HepG2 (cell line): ENCODE results near the gene CSTF3. TPM values are rescaled to one million over a fixed set of nuclear protein-coding genes. Genes with fewer than 3 reads are reported as not detected.

Experiments used
- ATAC-seq: fragments of 200-7000 bp; cut with Tn5 transposase; 3 replicates; pipeline ENCODE4 v1.9.1; 2020; ENCODE audit warnings: mild to moderate bottlenecking, moderate library complexity
- BruUV-seq: library from RNA; stranded (reverse); fragments of 400-500 nt; replicated peaks from 2 replicates; lab custom pipeline; 2021; lab: Mats Ljungman, UMichigan
- CTCF ChIA-PET: fragments of 300-600 bp; formaldehyde crosslinking; extraction: SDS; loops from one replicate; lab custom pipeline; 2021; ENCODE audit warnings: low total read pairs, inconsistent platforms, low intra/inter-chr PET ratio; lab: Yijun Ruan, JAX
- POLR2A ChIA-PET: fragments of 350-600 bp; sonication (Branson Sonifier 250); formaldehyde crosslinking; loops from one replicate; lab custom pipeline; 2020; ENCODE audit warnings: antibody characterized with exemption, inconsistent platforms; lab: Yijun Ruan, JAX
- DNase-seq: peaks from one replicate; pipeline ENCODE4 v3.0.0-alpha.2; 2015; ENCODE audit warnings: low spot score
- FAIRE-seq: peaks from 3 replicates; lab custom pipeline; 2011; peaks lifted over from hg19 to GRCh38; lab: Jason Lieb, UNC
- H2AFZ ChIP-seq: one replicate; pipeline ENCODE4 v1.6.1; 2011; ENCODE audit warnings: low read length, inconsistent platforms
- H3K27ac ChIP-seq: fragments of 300-600 bp; 3 replicates; pipeline ENCODE4 v1.8.0; 2011; ENCODE audit warnings: mixed run types, mild to moderate bottlenecking, mixed read lengths, low read length, inconsistent platforms; ENCODE audit not compliant: insufficient read depth; ENCODE audit errors: extremely low read length
- H3K27me3 ChIP-seq, 2 experiments: fragments of 200-600 bp in 1 of 2; 2 replicates in 1 of 2; 3 replicates in 1 of 2; pipeline versions ENCODE4 v1.6.0 to v1.8.0; 2011; ENCODE audit warnings: low read length in 2 of 2, mild to moderate bottlenecking in 2 of 2, moderate library complexity in 2 of 2, inconsistent platforms in 1 of 2; ENCODE audit not compliant: insufficient read depth in 2 of 2, control insufficient read depth in 1 of 2
- H3K36me3 ChIP-seq, 2 experiments: fragments of 200-600 bp in 1 of 2; replicated peaks in 1 of 2; 2 replicates in 1 of 2; 3 replicates in 1 of 2; pipeline versions ENCODE4 v1.5.1 to v1.8.0; 2011; ENCODE audit warnings: low read length in 2 of 2, inconsistent platforms in 1 of 2; ENCODE audit not compliant: insufficient read depth in 2 of 2, control insufficient read depth in 1 of 2
- H3K4me1 ChIP-seq: 2 replicates; pipeline ENCODE4 v1.5.1; 2012; ENCODE audit warnings: low read length, inconsistent platforms; ENCODE audit not compliant: insufficient read depth
- H3K4me2 ChIP-seq: 2 replicates; pipeline ENCODE4 v1.6.0; 2011; ENCODE audit warnings: low read depth, low read length, inconsistent platforms
- H3K4me3 ChIP-seq, 3 experiments: fragments of 200-600 bp in 1 of 3; sonication (generic), shearing (Covaris generic) in 1 of 3; replicated peaks in 1 of 3; 2 replicates each; pipeline ENCODE4 v1.5.1; 2011 to 2016; ENCODE audit warnings: low read length in 3 of 3, inconsistent platforms in 2 of 3, low read depth in 2 of 3, mild to moderate bottlenecking in 2 of 3, control low read depth in 1 of 3, mixed read lengths in 1 of 3; ENCODE audit not compliant: insufficient read depth in 1 of 3
- H3K79me2 ChIP-seq: one replicate; pipeline ENCODE4 v1.6.1; 2011; ENCODE audit warnings: low read length, inconsistent platforms; ENCODE audit not compliant: insufficient read depth
- H3K9ac ChIP-seq: 2 replicates; pipeline ENCODE4 v1.6.0; 2011; ENCODE audit warnings: mild to moderate bottlenecking, low read depth, low read length, inconsistent platforms; ENCODE audit not compliant: insufficient read depth
- H3K9me3 ChIP-seq: 2 replicates; pipeline ENCODE4 v1.5.1; 2012; ENCODE audit warnings: mild to moderate bottlenecking, low read length
- H4K20me1 ChIP-seq: 2 replicates; pipeline ENCODE4 v1.6.0; 2011; ENCODE audit warnings: inconsistent platforms, mild to moderate bottlenecking, low read length, moderate library complexity; ENCODE audit not compliant: insufficient read depth
- BCL6 ChIP-seq: IDR thresholded peaks from 2 replicates; pipeline ENCODE4 v1.6.1; 2016; ENCODE audit warnings: missing genetic modification reagents, missing compliant biosample characterization
- MED8 ChIP-seq: sonication (generic); formaldehyde crosslinking; IDR thresholded peaks from 2 replicates; pipeline ENCODE4 v1.8.1; 2023; ENCODE audit warnings: mild to moderate bottlenecking, missing genetic modification reagents; ENCODE audit not compliant: insufficient replicate concordance
- ZNF543 ChIP-seq: sonication (generic); formaldehyde crosslinking; IDR thresholded peaks from 2 replicates; pipeline ENCODE4 v1.4.0; 2020; ENCODE audit warnings: mild to moderate bottlenecking, missing genetic modification reagents
- ZNF766 ChIP-seq: sonication (generic); formaldehyde crosslinking; IDR thresholded peaks from 2 replicates; pipeline ENCODE4 v1.5.0; 2020; ENCODE audit warnings: missing genetic modification reagents, borderline replicate concordance
- WGBS: methylation state at CpG from one replicate; pipeline ENCODE4 v1.1.6; 2017; ENCODE audit warnings: low lambda C conversion rate; 5-methylcytosine and 5-hydroxymethylcytosine counted together
- in situ Hi-C: cut with HindIII; loops from 2 replicates; pipeline ENCODE4 v1.10.0; 2017; ENCODE audit warnings: low pct_unique_long_range_greater_than_20kb; ENCODE audit not compliant: extremely low pct_ligation_motif_present
- intact Hi-C: fragments of 100-400 bp; cut with micrococcal nuclease; formaldehyde crosslinking; loops from one replicate; pipeline ENCODE4 v1.10.0; 2022; ENCODE audit not compliant: unreplicated experiment
- polyA plus RNA-seq, 8 experiments: library from polyadenylated mRNA; depleted of rRNA in 3 of 8; stranded (reverse) in 7 of 8; unstranded in 1 of 8; fragments of >200 nt; fragmentation: Illumina TruSeq in 4 of 8; extraction: Trizol in 4 of 8; gene quantifications; 2 replicates each; pipeline versions ENCODE4 v1.2.1 to v1.2.3, GENCODE V29; 2011 to 2016; ENCODE audit warnings: low read depth in 4 of 8, missing spikeins in 1 of 8, mixed read lengths in 1 of 8; ENCODE audit not compliant: insufficient read depth in 1 of 8
- total RNA-seq, 5 experiments: library from RNA; depleted of rRNA; stranded (reverse); fragments of >200 nt; fragmentation: Illumina TruSeq; extraction: Trizol; gene quantifications; 2 replicates each; pipeline ENCODE4 v1.2.3, GENCODE V29; 2016; ENCODE audit warnings: low read depth in 1 of 5
- TF ChIP-seq, protein P1 (sequence below): sonication (generic); formaldehyde crosslinking; conservative IDR thresholded peaks from 2 replicates; pipeline ENCODE4 v1.4.0; 2020; ENCODE audit warnings: missing genetic modification reagents
- TF ChIP-seq, protein P2 (sequence below): sonication (generic); formaldehyde crosslinking; IDR thresholded peaks from 2 replicates; pipeline ENCODE4 v1.5.0; 2020; ENCODE audit warnings: mild to moderate bottlenecking, low read depth, missing genetic modification reagents, borderline replicate concordance

The CSTF3 gene
- total and polyA plus RNA-seq, 2 of the 13 experiments (the other 11 are each of a cell fraction or from before 2014, with no cell fraction given), result 21.5 to 43.6 TPM

DNA sequence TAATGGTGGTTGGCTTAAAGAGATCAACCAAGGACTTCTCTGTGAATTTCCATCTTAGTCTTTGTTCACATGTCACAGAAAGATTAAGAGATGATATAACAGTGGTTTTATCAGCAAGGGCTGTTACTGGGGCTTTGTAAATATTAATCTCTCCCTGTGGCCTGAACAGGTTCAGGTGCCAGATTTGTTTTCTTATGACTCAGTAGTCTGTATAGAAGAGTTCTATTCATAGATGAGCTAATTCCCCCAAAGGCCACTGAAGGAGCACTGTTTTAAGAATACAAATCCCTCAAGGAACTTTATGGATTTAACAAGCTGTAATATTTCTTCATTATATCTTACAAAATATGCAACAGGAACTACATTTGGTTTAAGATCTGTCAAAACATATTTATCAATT is 71.5 kb downstream of the CSTF3 start:
- no peak for ATAC-seq
- intact Hi-C loops, result no loop called here

DNA sequence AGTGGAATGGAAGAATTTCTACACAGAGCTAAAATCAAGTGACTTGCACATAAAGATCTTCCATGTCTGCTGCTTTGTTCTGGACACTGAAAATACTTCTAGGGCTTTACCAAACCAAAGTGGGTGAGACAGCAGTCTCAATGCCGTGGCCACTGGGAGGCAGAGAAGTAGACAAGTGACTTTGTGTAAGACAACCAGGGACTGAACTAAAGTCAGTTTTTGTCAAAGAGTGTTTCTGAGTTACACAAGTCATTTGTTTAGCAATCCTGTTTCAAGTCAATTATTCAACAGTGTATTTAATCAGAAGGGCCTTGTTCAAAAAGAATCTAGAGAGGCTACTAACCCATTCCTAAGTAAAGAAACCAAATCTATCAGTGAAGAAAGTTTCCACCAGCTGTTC is 75.3 kb downstream of the CSTF3 start:
- DNase-seq (peak; percentile 13), FAIRE-seq (peak; percentile 36), ATAC-seq (peak; percentile 68)
- H3K4me1 ChIP-seq, result peaks cover 18% of the 10 kb centered on the region
- H4K20me1 ChIP-seq, result no peaks in the 10 kb centered on the region
- no peaks in the 10 kb centered on the region for H3K27me3 ChIP-seq
- POLR2A ChIA-PET, result no interaction called here
- no peak overlapping the region for H3K27ac ChIP-seq
- H3K9ac ChIP-seq, result no peak overlapping the region
- TF ChIP-seq, protein P1, sequence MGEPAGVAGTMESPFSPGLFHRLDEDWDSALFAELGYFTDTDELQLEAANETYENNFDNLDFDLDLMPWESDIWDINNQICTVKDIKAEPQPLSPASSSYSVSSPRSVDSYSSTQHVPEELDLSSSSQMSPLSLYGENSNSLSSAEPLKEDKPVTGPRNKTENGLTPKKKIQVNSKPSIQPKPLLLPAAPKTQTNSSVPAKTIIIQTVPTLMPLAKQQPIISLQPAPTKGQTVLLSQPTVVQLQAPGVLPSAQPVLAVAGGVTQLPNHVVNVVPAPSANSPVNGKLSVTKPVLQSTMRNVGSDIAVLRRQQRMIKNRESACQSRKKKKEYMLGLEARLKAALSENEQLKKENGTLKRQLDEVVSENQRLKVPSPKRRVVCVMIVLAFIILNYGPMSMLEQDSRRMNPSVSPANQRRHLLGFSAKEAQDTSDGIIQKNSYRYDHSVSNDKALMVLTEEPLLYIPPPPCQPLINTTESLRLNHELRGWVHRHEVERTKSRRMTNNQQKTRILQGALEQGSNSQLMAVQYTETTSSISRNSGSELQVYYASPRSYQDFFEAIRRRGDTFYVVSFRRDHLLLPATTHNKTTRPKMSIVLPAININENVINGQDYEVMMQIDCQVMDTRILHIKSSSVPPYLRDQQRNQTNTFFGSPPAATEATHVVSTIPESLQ, result no peak
- TF ChIP-seq MED8 (no peak), ZNF543 (no peak)
- H2AFZ ChIP-seq, result no peak overlapping the region
- BruUV-seq, result no TSS peak
- no peak overlapping the region for H3K4me2 ChIP-seq
- no peaks in the 10 kb centered on the region for H3K9me3 ChIP-seq
- no peak overlapping the region for H3K4me3 ChIP-seq
- H3K36me3 ChIP-seq, result peaks cover 2 to 58% of the 10 kb centered on the region in 2 experiments
- no peaks in the 10 kb centered on the region for H3K79me2 ChIP-seq
- 83% methylated on average over 1 of the region's 1 CpG for WGBS
- CTCF ChIA-PET, result no interaction called here
- intact Hi-C loops, result no loop called here
- in situ Hi-C loops, result no loop called here

More for the DNA sequence above, 71.5 kb downstream of the CSTF3 start:
- H3K9ac ChIP-seq, result no peak overlapping the region
- no peaks in the 10 kb centered on the region for H4K20me1 ChIP-seq
- H3K4me2 ChIP-seq, result no peak overlapping the region
- no peak overlapping the region for H3K27ac ChIP-seq
- no peaks in the 10 kb centered on the region for H3K27me3 ChIP-seq
- H3K4me3 ChIP-seq, result no peak overlapping the region
- H2AFZ ChIP-seq, result no peak overlapping the region
- ChIA-PET POLR2A (no interaction called here), CTCF (no interaction called here)
- DNase-seq (no peak), FAIRE-seq (no peak)
- peaks cover 18% of the 10 kb centered on the region for H3K4me1 ChIP-seq
- TF ChIP-seq BCL6 (CRISPR knock-in tag), result no peak
- no peak for TF ChIP-seq ZNF766 (CRISPR knock-in tag)
- TF ChIP-seq, protein P2, sequence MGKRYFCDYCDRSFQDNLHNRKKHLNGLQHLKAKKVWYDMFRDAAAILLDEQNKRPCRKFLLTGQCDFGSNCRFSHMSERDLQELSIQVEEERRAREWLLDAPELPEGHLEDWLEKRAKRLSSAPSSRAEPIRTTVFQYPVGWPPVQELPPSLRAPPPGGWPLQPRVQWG, result no peak
- BruUV-seq, result no TSS peak
- H3K9me3 ChIP-seq, result no peaks in the 10 kb centered on the region
- in situ Hi-C loops, result no loop called here
- no peaks in the 10 kb centered on the region for H3K79me2 ChIP-seq
- H3K36me3 ChIP-seq, result peaks cover 3 to 31% of the 10 kb centered on the region in 2 experiments; a peak in 4 of 5 replicates
